IPS-11a (cell line): ENCODE results near the gene ZNF451.
"Not testable (repeated sequence)": the region's sequence is repeated elsewhere in the genome, so short reads cannot be mapped to it uniquely, and the experiment has no call there.

Experiments used
- H3K4me3 ChIP-seq: one replicate; pipeline ENCODE4 v1.5.1; 2013; ENCODE audit warnings: low read depth, low read length, control low read depth

The ZNF451 gene, protein sequence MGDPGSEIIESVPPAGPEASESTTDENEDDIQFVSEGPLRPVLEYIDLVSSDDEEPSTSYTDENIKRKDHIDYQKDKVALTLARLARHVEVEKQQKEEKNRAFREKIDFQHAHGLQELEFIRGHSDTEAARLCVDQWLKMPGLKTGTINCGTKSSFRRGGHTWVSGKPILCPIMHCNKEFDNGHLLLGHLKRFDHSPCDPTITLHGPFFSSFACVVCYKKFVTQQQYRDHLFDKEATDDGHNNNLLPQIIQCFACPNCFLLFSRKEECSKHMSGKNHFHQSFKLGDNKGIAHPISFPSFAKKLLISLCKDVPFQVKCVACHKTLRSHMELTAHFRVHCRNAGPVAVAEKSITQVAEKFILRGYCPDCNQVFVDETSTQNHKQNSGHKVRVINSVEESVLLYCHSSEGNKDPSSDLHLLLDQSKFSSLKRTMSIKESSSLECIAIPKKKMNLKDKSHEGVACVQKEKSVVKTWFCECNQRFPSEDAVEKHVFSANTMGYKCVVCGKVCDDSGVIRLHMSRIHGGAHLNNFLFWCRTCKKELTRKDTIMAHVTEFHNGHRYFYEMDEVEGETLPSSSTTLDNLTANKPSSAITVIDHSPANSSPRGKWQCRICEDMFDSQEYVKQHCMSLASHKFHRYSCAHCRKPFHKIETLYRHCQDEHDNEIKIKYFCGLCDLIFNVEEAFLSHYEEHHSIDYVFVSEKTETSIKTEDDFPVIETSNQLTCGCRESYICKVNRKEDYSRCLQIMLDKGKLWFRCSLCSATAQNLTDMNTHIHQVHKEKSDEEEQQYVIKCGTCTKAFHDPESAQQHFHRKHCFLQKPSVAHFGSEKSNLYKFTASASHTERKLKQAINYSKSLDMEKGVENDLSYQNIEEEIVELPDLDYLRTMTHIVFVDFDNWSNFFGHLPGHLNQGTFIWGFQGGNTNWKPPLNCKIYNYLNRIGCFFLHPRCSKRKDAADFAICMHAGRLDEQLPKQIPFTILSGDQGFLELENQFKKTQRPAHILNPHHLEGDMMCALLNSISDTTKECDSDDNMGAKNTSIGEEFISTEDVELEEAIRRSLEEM

GRCh38 chr6:57089687-57090457 lies at the start of gene ZNF451:
Gene ZNF451 (plus strand): TSS chr6:57090188. CDS start chr6:57090254, 66 bp downstream.
- H3K4me3 ChIP-seq: peak within 1 kb of the TSS; percentile 60

- not testable (repeated sequence) for H3K4me3 ChIP-seq
Measured at GRCh38 chr6:57044061-57044460, 45.9 kb upstream of the ZNF451 start.

- H3K4me3 ChIP-seq: no peak overlapping the region
Measured at GRCh38 chr6:57044568-57044967, 45.4 kb upstream of the ZNF451 start.

GRCh38 chr6:57046332-57047256 lies 43.4 kb upstream of the ZNF451 start, which contains the start of gene KIAA1586:
Gene KIAA1586 (plus strand): TSS chr6:57046693. CDS start chr6:57046756, 63 bp downstream.
- H3K4me3 ChIP-seq: peak within 1 kb of the TSS; percentile 66

GRCh38 chr6:57047257-57047585 lies 42.8 kb upstream of the ZNF451 start:
- H3K4me3 ChIP-seq: not testable (repeated sequence)

DNA sequence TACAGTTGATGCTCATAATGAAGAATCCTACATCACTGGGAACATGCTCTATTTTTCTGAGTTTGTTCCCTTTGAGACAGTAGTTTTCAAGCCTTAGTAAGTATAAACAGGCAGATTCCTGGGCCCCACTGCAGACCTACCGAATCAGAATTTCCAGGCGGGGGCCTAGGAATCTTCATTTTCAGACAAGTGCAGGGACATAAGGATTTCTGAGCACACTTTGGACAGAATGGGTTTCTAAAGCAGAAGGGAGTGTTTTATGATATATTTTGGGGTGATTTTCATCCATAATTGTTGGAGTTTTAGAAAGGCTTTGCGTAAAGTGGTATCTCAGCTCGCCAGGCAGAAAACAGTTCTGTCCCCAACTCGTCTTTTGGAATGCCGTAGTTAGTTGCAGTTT lies 42.1 kb upstream of the ZNF451 start:
- not testable (repeated sequence) for H3K4me3 ChIP-seq

- no peak overlapping the region for H3K4me3 ChIP-seq
Measured at GRCh38 chr6:57048577-57048976, 41.4 kb upstream of the ZNF451 start.

DNA sequence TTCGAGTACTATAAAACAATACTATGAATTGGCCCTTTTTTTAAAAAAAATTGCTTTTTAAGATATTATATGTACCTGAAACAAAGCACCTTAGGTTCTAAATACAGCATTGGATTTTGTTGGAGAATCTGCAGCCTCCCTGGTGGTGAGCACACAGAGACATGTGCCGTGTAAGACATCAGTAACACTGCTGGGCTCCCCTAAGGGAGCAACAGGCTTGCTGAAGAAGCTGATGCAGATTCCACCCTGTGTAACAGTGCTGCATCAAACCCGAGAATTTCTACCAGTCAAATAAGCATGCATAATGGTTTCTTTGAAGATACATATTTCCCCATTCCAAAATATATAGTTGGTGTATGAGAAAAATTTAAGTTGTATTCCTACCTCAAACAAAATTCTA lies 26.1 kb upstream of the ZNF451 start:
- H3K4me3 ChIP-seq: no peak overlapping the region

DNA sequence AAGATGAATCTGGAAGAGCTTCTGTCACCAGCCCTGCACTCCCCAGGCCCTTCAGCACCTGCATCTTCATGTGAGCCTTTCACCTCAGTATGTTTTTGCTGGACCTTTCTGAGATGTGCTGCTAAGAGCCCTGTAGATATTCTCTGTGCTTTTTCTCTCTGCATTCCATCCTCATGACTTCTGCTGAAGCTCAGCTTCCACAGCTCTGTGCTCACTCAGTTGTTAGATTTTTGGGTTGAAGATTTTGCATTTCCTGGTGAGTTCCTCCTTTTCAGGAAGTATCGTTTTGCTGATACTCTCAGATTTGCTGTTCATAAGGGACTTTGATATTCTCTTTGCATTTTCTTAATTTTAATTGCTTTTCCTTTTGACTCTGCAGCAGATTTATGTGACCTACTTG lies 25.2 kb upstream of the ZNF451 start:
- H3K4me3 ChIP-seq: no peak overlapping the region

DNA sequence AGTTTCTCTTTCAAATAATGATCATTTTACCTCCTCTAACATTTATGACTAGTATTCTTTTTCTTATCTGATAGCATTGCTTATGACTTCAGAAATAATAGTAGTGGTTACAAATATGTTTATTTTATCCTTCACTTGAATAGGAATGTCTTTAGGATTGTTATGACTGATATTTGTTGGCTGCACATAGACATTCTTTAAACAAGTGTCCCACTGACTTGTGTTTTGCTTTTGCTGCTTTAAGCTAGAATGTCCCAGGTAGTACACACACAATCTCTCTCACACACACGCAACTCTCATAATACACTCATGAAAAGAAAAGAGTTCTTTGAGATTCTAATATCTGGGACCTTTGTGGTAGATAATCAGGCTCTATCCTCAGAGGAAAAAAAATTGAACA lies 21.9 kb upstream of the ZNF451 start:
- no peak overlapping the region for H3K4me3 ChIP-seq

GRCh38 chr6:57069228-57069627 lies 20.8 kb upstream of the ZNF451 start:
- H3K4me3 ChIP-seq: no peak overlapping the region

GRCh38 chr6:57069920-57070331 lies 20.1 kb upstream of the ZNF451 start:
- no peak overlapping the region for H3K4me3 ChIP-seq

DNA sequence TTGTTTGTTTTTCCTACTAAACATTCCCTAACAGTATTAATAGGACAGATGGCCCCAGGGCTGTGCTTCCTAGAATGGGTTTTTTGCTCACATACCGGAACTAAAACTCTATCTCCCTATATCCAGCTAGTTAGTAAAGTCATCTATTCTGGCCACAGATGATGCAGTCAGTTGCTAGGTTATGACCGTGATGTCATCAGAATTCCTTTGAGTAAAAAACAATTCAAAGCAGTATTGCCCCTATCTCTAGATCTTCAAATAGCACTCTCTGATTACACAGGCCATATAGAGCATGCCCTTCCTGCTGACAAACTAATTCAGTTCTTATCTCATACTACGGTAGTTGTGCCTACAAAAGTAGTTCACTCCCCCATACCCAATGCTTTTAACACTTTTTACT lies 17.9 kb upstream of the ZNF451 start:
- H3K4me3 ChIP-seq: no peak overlapping the region

GRCh38 chr6:57074383-57074782 lies 15.6 kb upstream of the ZNF451 start:
- H3K4me3 ChIP-seq: no peak overlapping the region

DNA sequence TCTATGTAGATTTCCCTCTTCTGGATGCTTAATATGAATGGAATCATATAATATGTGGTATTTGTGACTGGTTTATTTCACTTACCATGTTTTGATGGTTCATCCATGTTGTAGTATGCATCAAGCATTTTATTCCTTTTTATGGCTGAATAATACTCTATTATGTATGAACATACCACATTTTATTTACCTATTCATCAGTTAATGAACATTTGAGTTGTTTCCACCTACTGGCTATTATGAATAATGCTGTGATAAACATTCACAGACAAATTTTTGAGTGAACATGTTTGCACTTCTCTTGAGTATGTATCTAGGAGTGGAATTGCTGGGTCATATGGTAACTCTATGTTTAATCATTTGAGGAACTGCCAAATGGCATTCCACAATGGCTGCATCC lies 14.9 kb upstream of the ZNF451 start:
- no peak overlapping the region for H3K4me3 ChIP-seq

DNA sequence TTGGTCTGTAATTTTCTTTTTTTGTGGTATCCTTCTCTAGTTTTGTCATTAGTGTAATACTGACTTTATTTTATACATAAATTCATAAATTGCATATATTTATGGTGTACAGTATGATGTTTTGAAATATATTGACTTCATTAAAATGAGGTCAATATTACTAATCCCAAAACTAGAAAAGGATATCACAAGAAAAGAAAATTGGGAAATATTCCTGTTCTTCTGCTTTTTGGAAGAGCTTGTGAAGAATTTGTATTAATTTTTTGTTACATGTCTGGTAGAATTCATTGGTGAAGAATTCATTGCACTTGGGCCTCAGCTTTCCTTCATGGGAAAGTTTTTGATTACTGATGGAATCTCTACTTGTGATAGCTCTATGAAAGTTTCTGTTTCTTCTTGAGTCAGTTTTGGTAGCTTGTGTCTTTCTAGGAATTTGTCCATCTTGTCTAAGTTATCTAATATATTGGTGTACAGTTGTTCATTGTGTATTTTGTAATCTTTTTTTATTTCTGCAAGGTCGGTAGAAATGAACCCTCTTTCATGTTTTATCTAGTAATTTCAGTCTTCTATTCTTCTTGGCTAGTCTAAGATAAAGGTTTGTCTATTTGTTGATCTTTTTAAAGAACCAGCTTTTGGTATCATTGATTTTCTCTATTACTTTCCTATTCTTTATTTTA lies 11.3 kb upstream of the ZNF451 start:
- no peak overlapping the region for H3K4me3 ChIP-seq

DNA sequence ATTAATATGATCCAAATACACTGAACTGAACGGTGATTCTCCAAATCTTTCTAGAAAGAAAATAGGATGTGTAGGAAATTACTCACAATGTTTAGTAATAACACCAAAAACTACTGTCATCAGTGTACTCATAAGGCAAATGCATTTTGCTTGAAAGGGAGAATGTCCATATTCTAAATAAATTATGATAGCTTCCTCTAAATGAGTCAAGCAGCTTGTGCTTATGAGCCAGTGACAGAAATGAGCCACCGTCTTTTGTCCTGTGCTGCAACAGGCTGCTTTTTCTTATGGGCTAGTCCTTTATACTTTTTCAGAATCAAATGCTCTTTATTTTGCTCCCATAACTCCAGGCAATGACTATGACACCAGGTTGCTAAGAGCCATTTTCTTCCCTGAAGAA lies 4.5 kb upstream of the ZNF451 start:
- H3K4me3 ChIP-seq: no peak overlapping the region

DNA sequence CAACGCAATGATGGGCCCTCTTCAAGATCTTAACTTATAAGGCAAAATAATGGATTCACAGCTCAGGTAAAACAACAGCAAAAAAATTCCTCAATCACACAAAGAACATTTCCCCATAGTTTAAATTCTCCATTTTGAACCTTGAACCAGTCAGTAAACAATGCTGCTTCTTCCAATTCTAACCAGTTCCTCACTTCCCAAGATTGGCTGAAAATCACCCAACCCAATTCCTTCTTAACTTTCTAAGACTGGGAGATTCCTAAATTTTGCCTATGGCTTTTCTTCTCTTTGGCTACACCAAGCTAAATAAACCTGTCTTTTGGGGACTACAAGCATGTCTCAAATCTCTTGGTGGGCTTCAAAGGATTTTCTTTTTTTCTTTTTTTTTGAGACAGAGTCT lies 3.1 kb upstream of the ZNF451 start:
- no peak overlapping the region for H3K4me3 ChIP-seq

DNA sequence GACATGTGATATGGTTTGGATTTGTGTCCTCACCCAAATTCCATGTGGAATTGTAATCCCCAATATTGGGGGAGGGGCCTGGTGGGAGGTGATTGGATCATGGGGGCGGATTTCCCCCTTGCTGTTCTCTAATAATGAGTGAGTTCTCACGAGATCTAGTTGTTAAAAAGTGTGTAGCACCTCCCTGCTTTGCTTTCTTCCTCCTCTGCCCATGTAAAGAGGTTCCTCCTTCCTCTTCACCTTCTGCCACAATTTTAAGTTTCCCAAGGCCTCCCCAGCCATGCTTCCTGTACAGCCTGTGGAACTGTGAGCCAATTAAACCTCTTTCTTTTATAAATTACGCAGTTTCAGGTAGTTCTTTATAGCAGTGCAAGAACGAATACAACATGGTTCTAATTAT lies 2.1 kb upstream of the ZNF451 start:
- H3K4me3 ChIP-seq: no peak overlapping the region
